ENCODE data around the gene SPAG8. TPM values are rescaled to one million over a fixed set of nuclear protein-coding genes. Genes with fewer than 3 reads are reported as not detected.

Gene SPAG8
- total RNA-seq, 1 experiment from 2014 or later, result 0.29 TPM

DNA sequence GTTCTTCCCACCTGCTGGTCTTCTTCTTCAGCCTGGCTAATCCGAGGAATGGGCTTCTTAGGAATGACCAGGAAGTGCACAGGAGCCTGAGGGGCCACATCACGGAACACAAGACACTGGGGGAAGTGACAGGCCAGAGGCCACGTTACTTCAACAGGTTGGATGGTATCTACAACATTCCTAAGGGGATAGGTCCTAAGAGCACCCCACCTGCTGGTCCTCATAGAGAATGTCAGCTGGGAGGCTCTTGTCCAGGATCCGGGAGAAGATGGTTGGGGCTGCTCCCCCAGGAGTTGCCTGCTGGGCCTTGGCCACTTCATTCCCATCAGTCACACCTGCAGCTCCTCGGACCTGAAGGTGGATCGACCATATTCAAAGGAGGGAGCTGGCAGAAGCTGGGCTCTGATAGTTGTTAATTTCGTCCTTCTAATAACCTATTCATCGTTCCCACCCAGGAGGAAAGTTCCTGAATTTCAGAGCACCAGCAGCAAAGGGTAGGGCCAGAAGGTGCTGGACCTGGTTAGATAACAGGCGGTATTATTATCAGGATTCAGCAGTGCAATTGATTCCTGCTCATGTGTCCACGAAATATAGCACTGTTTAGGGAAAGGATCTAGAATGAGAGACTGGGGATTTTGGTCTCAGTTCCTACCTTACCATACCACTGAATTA is 1.5 kb upstream of the SPAG8 start:
- ChIA-PET CTCF (interaction anchor here (0.5 to 4.6 kb wide), 13 partner anchors 9 to 210 kb away, joined by 3 to 77 read pairs (median 6); partner anchors contain the start of genes FAM221B and TMEM8B), POLR2A (interaction anchor here (0.6 to 1.2 kb wide), 5 partner anchors 12 to 1635 kb away, joined by 3 to 5 read pairs (median 4); partner anchors contain the start of genes CREB3, FAM221B, TLN1 and TMEM8B)
- Mint-ChIP-seq H3K4me1 (ENCODE audit: low read depth, unreplicated experiment) (peaks cover 14% of the 10 kb centered on the region), H3K9me3 (ENCODE audit: unreplicated experiment) (no peaks in the 10 kb centered on the region), H3K36me3 (ENCODE audit: insufficient read depth, unreplicated experiment) (peaks cover 24% of the 10 kb centered on the region), H3K4me3 (ENCODE audit: unreplicated experiment) (peak overlapping the region; percentile 93), H3K27ac (ENCODE audit: unreplicated experiment) (peak overlapping the region; percentile 93), H3K27me3 (ENCODE audit: insufficient read depth, unreplicated experiment) (no peaks in the 10 kb centered on the region)
- intact Hi-C loops (cut with micrococcal nuclease; ENCODE audit: unreplicated experiment), result loop anchor here (1.0 to 2.0 kb wide), 2 partner anchors 23 to 155 kb away; partner anchors contain the start of genes CCDC107 and RMRP
- TF ChIP-seq CTCF (IDR thresholded peaks at IDR 0.05; ENCODE audit: insufficient read depth in 1 of 2, low read depth in 1 of 2, low read length in 1 of 2, severe bottlenecking in 1 of 2, unreplicated experiment in 1 of 2), result peak; percentile 47 to 63
- DNase-seq, result peak; percentile 49 to 64
- Histone ChIP-seq H3K27me3 (replicated peaks; ENCODE audit: control insufficient read depth, insufficient read depth, low read length) (no peaks in the 10 kb centered on the region), H3K9me3 (no peaks in the 10 kb centered on the region), H3K36me3 (ENCODE audit: control insufficient read depth, insufficient read depth, low read length) (no peaks in the 10 kb centered on the region), H3K4me3 (ENCODE audit: low read depth, low read length) (peak overlapping the region; percentile 79), H3K4me1 (peaks cover 20% of the 10 kb centered on the region)
- BruUV-seq (replicated peaks), result TSS peak; percentile 73

- H3K4me1 ChIP-seq, result peaks cover 20% of the 10 kb centered on the region
- Mint-ChIP-seq H3K36me3 (ENCODE audit: insufficient read depth, unreplicated experiment) (peaks cover 30% of the 10 kb centered on the region), H3K4me3 (ENCODE audit: unreplicated experiment) (peak overlapping the region; percentile 93), H3K27ac (ENCODE audit: unreplicated experiment) (peak overlapping the region; percentile 78), H3K9me3 (ENCODE audit: unreplicated experiment) (no peaks in the 10 kb centered on the region), H3K4me1 (ENCODE audit: low read depth, unreplicated experiment) (peaks cover 14% of the 10 kb centered on the region), H3K27me3 (ENCODE audit: insufficient read depth, unreplicated experiment) (no peaks in the 10 kb centered on the region)
- H3K4me3 ChIP-seq (ENCODE audit: low read depth, low read length), result peak overlapping the region; percentile 26
- ChIA-PET POLR2A (interaction anchor here (0.6 to 1.5 kb wide), 4 partner anchors 11 to 695 kb away, joined by 3 to 4 read pairs (median 4); no protein-coding TSS in a partner anchor), CTCF (interaction anchor here (1.0 to 4.6 kb wide), 4 partner anchors 13 to 55 kb away, joined by 3 to 77 read pairs (median 3); no protein-coding TSS in a partner anchor)
- no peaks in the 10 kb centered on the region for H3K36me3 ChIP-seq (ENCODE audit: control insufficient read depth, insufficient read depth, low read length)
- H3K9me3 ChIP-seq, result no peaks in the 10 kb centered on the region
- no peak for DNase-seq
- TF ChIP-seq CTCF (IDR thresholded peaks at IDR 0.05; ENCODE audit: insufficient read depth in 1 of 2, low read depth in 1 of 2, low read length in 1 of 2, severe bottlenecking in 1 of 2, unreplicated experiment in 1 of 2), result no peak
- H3K27me3 ChIP-seq (replicated peaks; ENCODE audit: control insufficient read depth, insufficient read depth, low read length), result no peaks in the 10 kb centered on the region
- intact Hi-C loops (cut with micrococcal nuclease; ENCODE audit: unreplicated experiment), result no loop called here
- no TSS peak for BruUV-seq (replicated peaks)
Measured at GRCh38 chr9:35811381-35812024, 559 bp downstream of the SPAG8 start.

GRCh38 chr9:35810122-35810521 is 1.9 kb downstream of the SPAG8 start:
- Histone ChIP-seq H3K9me3 (no peaks in the 10 kb centered on the region), H3K4me1 (peaks cover 20% of the 10 kb centered on the region), H3K36me3 (ENCODE audit: control insufficient read depth, insufficient read depth, low read length) (no peaks in the 10 kb centered on the region), H3K4me3 (ENCODE audit: low read depth, low read length) (no peak overlapping the region), H3K27me3 (replicated peaks; ENCODE audit: control insufficient read depth, insufficient read depth, low read length) (no peaks in the 10 kb centered on the region)
- DNase-seq, result no peak
- BruUV-seq (replicated peaks), result no TSS peak
- no peaks in the 10 kb centered on the region for H3K27me3 Mint-ChIP-seq (ENCODE audit: insufficient read depth, unreplicated experiment)
- ChIA-PET CTCF (no interaction called here), POLR2A (no interaction called here)
- H3K36me3 Mint-ChIP-seq (ENCODE audit: insufficient read depth, unreplicated experiment), result peaks cover 35% of the 10 kb centered on the region
- TF ChIP-seq CTCF (IDR thresholded peaks at IDR 0.05; ENCODE audit: insufficient read depth in 1 of 2, low read depth in 1 of 2, low read length in 1 of 2, severe bottlenecking in 1 of 2, unreplicated experiment in 1 of 2), result no peak
- H3K4me1 Mint-ChIP-seq (ENCODE audit: low read depth, unreplicated experiment), result peaks cover 14% of the 10 kb centered on the region
- H3K27ac Mint-ChIP-seq (ENCODE audit: unreplicated experiment), result no peak overlapping the region
- no peak overlapping the region for H3K4me3 Mint-ChIP-seq (ENCODE audit: unreplicated experiment)
- H3K9me3 Mint-ChIP-seq (ENCODE audit: unreplicated experiment), result no peaks in the 10 kb centered on the region
- intact Hi-C loops (cut with micrococcal nuclease; ENCODE audit: unreplicated experiment), result no loop called here
